ENCODE data around the gene MICAL1. TPM values are rescaled to one million over a fixed set of nuclear protein-coding genes. Genes with fewer than 3 reads are reported as not detected.
A peak's percentile ranks its signal among the peaks of the same experiment; 100 is the strongest.

The MICAL1 gene
- total RNA-seq, 1 donor from 2014 or later, result 50.6 TPM

GRCh38 chr6:109483735-109484057 is 28.1 kb upstream of the MICAL1 start:
- H3K4me1 Mint-ChIP-seq, result peaks cover 29% of the 10 kb centered on the region
- Histone ChIP-seq H3K9me3 (ENCODE audit: low read depth) (no peaks in the 10 kb centered on the region), H2AFZ (replicated peaks) (peak overlapping the region; percentile 63), H3K4me3 (peak overlapping the region; percentile 49), H3F3A (ENCODE audit: low read depth) (peaks cover 12% of the 10 kb centered on the region), H3K79me2 (ENCODE audit: low read depth) (peaks cover 43% of the 10 kb centered on the region), H3K9ac (no peak overlapping the region), H4K20me1 (ENCODE audit: low read depth) (no peaks in the 10 kb centered on the region), H3K27ac (no peak overlapping the region), H3K4me2 (peak overlapping the region; percentile 80), H3K36me3 (no peaks in the 10 kb centered on the region), H3K4me1 (peaks cover 33% of the 10 kb centered on the region), H3K27me3 (peaks cover 17% of the 10 kb centered on the region)
- H3K27me3 Mint-ChIP-seq (ENCODE audit: insufficient read depth, low read depth), result peaks cover 16% of the 10 kb centered on the region
- no peak overlapping the region for H3K27ac Mint-ChIP-seq
- peaks cover 25% of the 10 kb centered on the region for H3K36me3 Mint-ChIP-seq
- H3K9me3 Mint-ChIP-seq, result no peaks in the 10 kb centered on the region
- DNase-seq (ENCODE audit: low spot score), result no peak
- peak overlapping the region; percentile 83 for H3K4me3 Mint-ChIP-seq
- TF ChIP-seq CTCF (IDR thresholded peaks at IDR 0.05), result no peak
- TF ChIP-seq EZH2phosphoT487 (IDR thresholded peaks at IDR 0.05), result no peak
- no peak for TF ChIP-seq EZH2 (IDR thresholded peaks at IDR 0.05)

GRCh38 chr6:109482905-109483734 is 27.5 kb upstream of the MICAL1 start, which contains the start of gene ZBTB24:
Gene ZBTB24 (minus strand): TSS chr6:109483219. CDS start chr6:109482026, 1,193 bp downstream.
- Histone ChIP-seq H3K4me1 (peaks cover 39% of the 10 kb centered on the region), H4K20me1 (ENCODE audit: low read depth) (no peaks in the 10 kb centered on the region), H3F3A (ENCODE audit: low read depth) (peaks cover 18% of the 10 kb centered on the region), H3K4me3 (peak within 1 kb of the TSS; percentile 98), H3K27me3 (peaks cover 17% of the 10 kb centered on the region), H3K9me3 (ENCODE audit: low read depth) (no peaks in the 10 kb centered on the region), H3K36me3 (no peaks in the 10 kb centered on the region), H3K4me2 (peak within 1 kb of the TSS; percentile 99), H3K79me2 (ENCODE audit: low read depth) (peaks cover 49% of the 10 kb centered on the region), H2AFZ (replicated peaks) (peak within 1 kb of the TSS; percentile 86), H3K27ac (peak within 1 kb of the TSS; percentile 23), H3K9ac (peak within 1 kb of the TSS; percentile 65)
- Mint-ChIP-seq H3K27ac (no peak within 1 kb of the TSS), H3K4me3 (peak within 1 kb of the TSS; percentile 90), H3K36me3 (peaks cover 27% of the 10 kb centered on the region), H3K9me3 (no peaks in the 10 kb centered on the region), H3K4me1 (peaks cover 34% of the 10 kb centered on the region), H3K27me3 (ENCODE audit: insufficient read depth, low read depth) (peaks cover 16% of the 10 kb centered on the region)
- DNase-seq (ENCODE audit: low spot score), result peak; percentile 97
- peak; percentile 4 for TF ChIP-seq CTCF (IDR thresholded peaks at IDR 0.05)
- TF ChIP-seq EZH2phosphoT487 (IDR thresholded peaks at IDR 0.05), result no peak
- TF ChIP-seq EZH2 (IDR thresholded peaks at IDR 0.05), result no peak

GRCh38 chr6:109480993-109481480 is 25.5 kb upstream of the MICAL1 start:
- Histone ChIP-seq H4K20me1 (ENCODE audit: low read depth) (peaks cover 4% of the 10 kb centered on the region), H3K27ac (no peak overlapping the region), H3K79me2 (ENCODE audit: low read depth) (peaks cover 69% of the 10 kb centered on the region), H3K9ac (no peak overlapping the region), H3K4me3 (peak overlapping the region; percentile 29), H3K4me1 (peaks cover 52% of the 10 kb centered on the region), H3F3A (ENCODE audit: low read depth) (peaks cover 26% of the 10 kb centered on the region), H3K9me3 (ENCODE audit: low read depth) (no peaks in the 10 kb centered on the region), H3K4me2 (peak overlapping the region; percentile 99), H3K27me3 (peaks cover 17% of the 10 kb centered on the region), H3K36me3 (peaks cover 4% of the 10 kb centered on the region), H2AFZ (replicated peaks) (no peak overlapping the region)
- no peaks in the 10 kb centered on the region for H3K9me3 Mint-ChIP-seq
- no peak for TF ChIP-seq CTCF (IDR thresholded peaks at IDR 0.05)
- no peak for TF ChIP-seq EZH2 (IDR thresholded peaks at IDR 0.05)
- TF ChIP-seq EZH2phosphoT487 (IDR thresholded peaks at IDR 0.05), result no peak
- peak overlapping the region; percentile 12 for H3K4me3 Mint-ChIP-seq
- H3K36me3 Mint-ChIP-seq, result peaks cover 35% of the 10 kb centered on the region
- no peak overlapping the region for H3K27ac Mint-ChIP-seq
- DNase-seq (ENCODE audit: low spot score), result no peak
- H3K4me1 Mint-ChIP-seq, result peaks cover 41% of the 10 kb centered on the region
- H3K27me3 Mint-ChIP-seq (ENCODE audit: insufficient read depth, low read depth), result peaks cover 14% of the 10 kb centered on the region

All from neural progenitor cell (in vitro differentiated cells).